HG03066 (cell line): ENCODE data around the gene CFDP1.

Experiments
- ATAC-seq: cut with Tn5 transposase; IDR thresholded peaks from one replicate; pipeline ENCODE4 v1.9.1; 2021; ENCODE audit warnings: low read depth; ENCODE audit not compliant: unreplicated experiment

The CFDP1 gene

GRCh38 chr16:75377729-75378386 is 55.4 kb downstream of the CFDP1 start:
- ATAC-seq: no peak

- no peak for ATAC-seq
Measured at GRCh38 chr16:75376475-75377161, 56.7 kb downstream of the CFDP1 start.

GRCh38 chr16:75374388-75374787 is 58.9 kb downstream of the CFDP1 start:
- ATAC-seq: no peak

- no peak for ATAC-seq
Measured at GRCh38 chr16:75372236-75372856, 61.0 kb downstream of the CFDP1 start.

GRCh38 chr16:75371171-75371570 is 62.1 kb downstream of the CFDP1 start:
- ATAC-seq: no peak

GRCh38 chr16:75364286-75364791 is 69.0 kb downstream of the CFDP1 start:
- no peak for ATAC-seq

GRCh38 chr16:75362846-75363245 is 70.5 kb downstream of the CFDP1 start:
- no peak for ATAC-seq

- no peak for ATAC-seq
Measured at GRCh38 chr16:75361936-75362335, 71.4 kb downstream of the CFDP1 start.

- no peak for ATAC-seq
Measured at GRCh38 chr16:75354170-75354569, 79.1 kb downstream of the CFDP1 start.

GRCh38 chr16:75351183-75351582 is 82.1 kb downstream of the CFDP1 start:
- no peak for ATAC-seq

GRCh38 chr16:75345711-75346110 is 87.6 kb downstream of the CFDP1 start:
- no peak for ATAC-seq

GRCh38 chr16:75343941-75344340 is 89.4 kb downstream of the CFDP1 start:
- ATAC-seq: no peak

- ATAC-seq: no peak
Measured at GRCh38 chr16:75343286-75343685, 90.0 kb downstream of the CFDP1 start.

- no peak for ATAC-seq
Measured at GRCh38 chr16:75342308-75342811, 90.9 kb downstream of the CFDP1 start.

GRCh38 chr16:75341564-75342307 is 91.6 kb downstream of the CFDP1 start:
- no peak for ATAC-seq

- no peak for ATAC-seq
Measured at GRCh38 chr16:75340741-75341491, 92.4 kb downstream of the CFDP1 start.

- no peak for ATAC-seq
Measured at GRCh38 chr16:75337430-75337829, 95.9 kb downstream of the CFDP1 start.

- no peak for ATAC-seq
Measured at GRCh38 chr16:75336521-75336920, 96.8 kb downstream of the CFDP1 start.

GRCh38 chr16:75333721-75334163 is 99.6 kb downstream of the CFDP1 start:
- no peak for ATAC-seq

GRCh38 chr16:75329943-75330342 is 103.4 kb downstream of the CFDP1 start:
- no peak for ATAC-seq
